ENCODE data around the gene TOR4A. TPM values are rescaled to one million over a fixed set of nuclear protein-coding genes. Genes with fewer than 3 reads are reported as not detected.
A peak's percentile ranks its signal among the peaks of the same experiment; 100 is the strongest.

The TOR4A gene
- total and polyA plus RNA-seq, 2 donors from 2014 or later, result 4.9 to 23.8 TPM

GRCh38 chr9:137319739-137320551 lies 42.4 kb downstream of the TOR4A start:
- no peaks in the 10 kb centered on the region for H3K27me3 ChIP-seq (ENCODE audit: control insufficient read depth, insufficient read depth, low read length)
- DNase-seq (peak in 2 of 5 donors; percentile 55 to 73), FAIRE-seq (no peak)
- H3K9ac ChIP-seq (ENCODE audit: low read length in 3 of 3), result no peak overlapping the region
- H3K36me3 ChIP-seq (ENCODE audit: control insufficient read depth in 2 of 3, insufficient read depth in 3 of 3, low read length in 3 of 3), result no peaks in the 10 kb centered on the region
- H3K4me3 ChIP-seq (ENCODE audit: low read length in 3 of 3), result no peak overlapping the region
- intact Hi-C loops (cut with DNase I), result no loop called here
- H3K9me3 ChIP-seq (ENCODE audit: control insufficient read depth in 2 of 3, insufficient read depth in 1 of 3, low read length in 3 of 3), result no peaks in the 10 kb centered on the region
- no peak for TF ChIP-seq CTCF (IDR thresholded peaks at IDR 0.05; ENCODE audit: borderline replicate concordance, extremely low read depth, insufficient read depth)
- H3K4me1 ChIP-seq (ENCODE audit: control insufficient read depth in 2 of 3, insufficient read depth in 2 of 3, low read depth in 1 of 3, low read length in 3 of 3), result peaks cover 0 to 5% (median 0%) of the 10 kb centered on the region in 3 donors
- no peak overlapping the region for H3K27ac ChIP-seq (ENCODE audit: low read depth in 2 of 2, low read length in 2 of 2)

DNA sequence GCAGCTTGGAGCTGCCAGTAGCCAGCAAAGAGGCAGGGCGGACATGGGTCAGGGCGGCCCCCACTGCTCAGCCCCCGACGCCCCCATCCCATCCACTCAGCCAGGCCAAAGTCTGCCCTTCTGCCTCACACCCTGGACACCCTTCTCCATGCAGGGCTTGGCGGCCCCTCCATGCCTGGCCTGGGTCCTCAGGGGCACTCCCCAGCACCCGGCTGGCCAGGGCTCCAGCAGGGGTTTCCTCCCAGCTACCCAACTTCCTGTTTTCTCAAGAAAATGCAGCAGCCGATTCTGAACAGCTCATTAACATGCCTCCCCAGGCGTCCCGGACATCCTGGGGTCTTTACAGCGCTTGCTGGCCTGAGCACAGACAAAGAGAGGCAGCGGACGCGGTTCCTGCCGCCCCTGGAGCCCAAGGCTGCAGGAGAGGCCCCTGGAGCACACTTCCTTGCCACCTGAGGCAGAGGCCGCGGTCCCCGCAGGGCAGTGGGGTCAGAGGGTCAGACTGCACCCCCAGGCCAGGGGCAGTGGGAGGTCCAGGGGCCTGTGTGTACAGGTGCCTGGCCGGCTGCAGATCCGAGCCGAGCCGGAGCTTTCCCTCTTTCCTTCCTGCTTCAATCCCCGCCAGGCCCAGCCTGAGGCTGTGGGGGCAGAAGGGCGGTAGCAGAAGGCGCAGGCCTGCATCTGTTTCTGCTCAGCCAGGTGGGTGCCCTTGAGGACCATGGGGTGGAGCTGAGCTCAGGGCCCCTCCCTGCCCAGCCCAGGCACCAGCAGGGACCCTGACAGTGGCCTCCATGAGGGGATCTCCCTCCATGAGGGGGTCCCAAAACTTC lies 43.2 kb downstream of the TOR4A start:
- H3K27ac ChIP-seq (ENCODE audit: low read depth in 2 of 2, low read length in 2 of 2), result no peak overlapping the region
- FAIRE-seq, result no peak
- H3K9me3 ChIP-seq (ENCODE audit: control insufficient read depth in 2 of 3, insufficient read depth in 1 of 3, low read length in 3 of 3), result no peaks in the 10 kb centered on the region
- H3K4me1 ChIP-seq (ENCODE audit: control insufficient read depth in 2 of 3, insufficient read depth in 2 of 3, low read depth in 1 of 3, low read length in 3 of 3), result peaks cover 0 to 5% (median 0%) of the 10 kb centered on the region in 3 donors
- DNase-seq, result peak in 3 of 5 donors; percentile 64 to 74 (median 71)
- no peak overlapping the region for H3K9ac ChIP-seq (ENCODE audit: low read length in 3 of 3)
- H3K4me3 ChIP-seq (ENCODE audit: low read length in 3 of 3), result no peak overlapping the region
- TF ChIP-seq CTCF (IDR thresholded peaks at IDR 0.05; ENCODE audit: borderline replicate concordance, extremely low read depth, insufficient read depth), result no peak
- H3K36me3 ChIP-seq (ENCODE audit: control insufficient read depth in 2 of 3, insufficient read depth in 3 of 3, low read length in 3 of 3), result no peaks in the 10 kb centered on the region
- no peaks in the 10 kb centered on the region for H3K27me3 ChIP-seq (ENCODE audit: control insufficient read depth, insufficient read depth, low read length)
- intact Hi-C loops (cut with DNase I), result no loop called here

DNA sequence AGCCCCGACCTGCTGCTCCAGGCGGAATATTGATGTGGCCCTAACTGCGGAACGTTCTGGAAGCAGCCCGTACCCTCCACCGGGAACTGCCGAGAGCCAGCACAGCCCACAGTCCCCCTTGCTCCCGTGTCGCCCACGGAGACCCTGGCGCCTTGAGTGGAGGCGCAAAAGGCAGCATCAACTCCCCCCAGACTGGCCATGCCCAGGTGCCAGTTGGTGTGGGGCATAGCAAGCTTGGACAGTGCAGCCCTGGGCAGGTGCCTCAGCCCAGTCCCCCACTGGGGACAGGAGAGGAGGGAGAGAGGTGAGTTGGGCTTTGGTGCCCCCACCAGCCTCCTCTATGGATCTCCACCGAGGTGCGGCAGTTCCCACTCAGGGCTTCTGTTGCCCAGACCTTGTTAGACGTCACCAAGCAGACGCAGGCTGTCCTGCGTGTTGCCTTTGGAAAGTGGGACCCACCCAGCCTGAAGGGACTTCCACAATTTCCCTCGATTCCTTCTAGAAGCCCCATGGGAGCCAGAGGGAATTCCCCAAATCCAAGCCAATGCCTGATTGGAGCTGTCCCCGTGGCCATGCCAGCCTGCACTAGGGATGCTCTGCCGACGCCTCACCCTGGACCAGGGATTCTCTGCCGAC lies 44.3 kb downstream of the TOR4A start:
- intact Hi-C loops (cut with DNase I), result no loop called here
- Histone ChIP-seq H3K4me1 (ENCODE audit: control insufficient read depth in 2 of 3, insufficient read depth in 2 of 3, low read depth in 1 of 3, low read length in 3 of 3) (no peaks in the 10 kb centered on the region), H3K9me3 (ENCODE audit: control insufficient read depth in 2 of 3, insufficient read depth in 1 of 3, low read length in 3 of 3) (no peaks in the 10 kb centered on the region), H3K27me3 (ENCODE audit: control insufficient read depth, insufficient read depth, low read length) (no peaks in the 10 kb centered on the region), H3K27ac (ENCODE audit: low read depth in 2 of 2, low read length in 2 of 2) (no peak overlapping the region), H3K9ac (ENCODE audit: low read length in 3 of 3) (no peak overlapping the region), H3K4me3 (ENCODE audit: low read length in 3 of 3) (no peak overlapping the region), H3K36me3 (ENCODE audit: control insufficient read depth in 2 of 3, insufficient read depth in 3 of 3, low read length in 3 of 3) (no peaks in the 10 kb centered on the region)
- DNase-seq (peak in 1 of 5 donors; percentile 39), FAIRE-seq (no peak)
- TF ChIP-seq CTCF (IDR thresholded peaks at IDR 0.05; ENCODE audit: borderline replicate concordance, extremely low read depth, insufficient read depth), result no peak
